Renal pelvis (tissue), 4 donors: ENCODE data around the gene PRAME. TPM values are rescaled to one million over a fixed set of nuclear protein-coding genes. Genes with fewer than 3 reads are reported as not detected.
"Not testable (repeated sequence)": the region's sequence is repeated elsewhere in the genome, so short reads cannot be mapped to it uniquely, and the experiment has no call there.

Experiments
- DNase-seq: peaks from one replicate; pipeline ENCODE4 v3.0.0-alpha.2; 2013
- polyA plus RNA-seq, 3 donors: library from polyadenylated mRNA; unstranded; fragments of 120-200 nt; gene quantifications; one replicate each; pipeline ENCODE4 v1.2.1, GENCODE V29; 2013; ENCODE audit not compliant: insufficient read length in 3 of 3

PRAME gene
- polyA plus RNA-seq, 3 donors = 0.90 to 1.6 (median 0.94) TPM

GRCh38 chr22:22553141-22553540, 5.9 kb downstream of the PRAME start:
- no peak for DNase-seq

DNA sequence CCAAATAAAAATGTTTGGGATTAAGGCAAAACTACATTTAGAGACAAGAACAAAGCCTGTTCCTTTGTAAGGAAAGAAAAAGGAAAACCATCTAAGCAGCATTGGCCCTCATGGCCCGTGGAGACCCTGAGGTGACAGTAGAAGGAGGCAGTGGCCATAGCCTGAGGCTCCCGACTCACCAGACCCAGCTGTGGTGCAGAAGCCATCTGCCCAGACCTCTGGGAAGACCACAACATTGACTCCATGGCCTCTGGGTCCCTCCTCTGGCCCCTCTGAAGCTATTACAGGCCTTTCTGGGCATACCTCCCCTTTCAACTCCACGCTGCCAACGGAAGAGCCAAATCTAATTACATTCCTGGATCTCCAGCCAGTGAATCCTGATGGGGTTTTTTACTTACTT, 6.4 kb downstream of the PRAME start:
- no peak for DNase-seq

DNA sequence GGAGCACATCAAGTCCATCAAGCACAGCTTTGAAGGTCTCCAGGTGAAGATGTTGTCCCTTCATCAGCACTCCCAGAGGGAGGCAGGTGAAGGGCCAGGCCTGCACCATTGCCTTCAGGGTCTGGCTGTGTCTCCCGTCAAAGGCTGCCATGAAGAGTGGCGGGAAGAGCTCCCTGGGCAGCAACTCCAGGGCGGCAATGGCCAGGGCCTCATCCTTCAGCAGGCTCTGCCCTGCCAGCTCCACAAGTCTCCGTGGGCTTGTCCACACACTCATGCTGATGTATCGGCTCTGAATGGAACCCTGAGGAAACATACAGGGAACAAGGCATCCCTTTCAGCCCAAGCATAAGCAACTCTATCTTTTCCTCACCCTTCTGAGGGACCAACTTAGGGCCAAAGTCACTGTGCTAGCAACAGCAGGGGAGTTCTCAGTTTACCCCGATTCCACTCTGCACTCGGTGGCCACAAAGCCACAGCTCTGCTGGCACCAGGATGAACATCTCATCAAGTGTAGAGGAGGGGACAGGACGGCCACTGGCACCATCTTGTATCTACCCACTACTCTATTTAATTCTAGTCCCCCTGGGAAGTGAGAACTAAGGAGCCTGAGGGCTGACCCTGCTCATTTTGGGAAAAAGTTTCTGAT, 8.2 kb downstream of the PRAME start:
- no peak for DNase-seq

- no peak for DNase-seq
These were observed 10.2 kb downstream of the PRAME start for GRCh38 chr22:22548910-22549309.

GRCh38 chr22:22548317-22548716, 10.7 kb downstream of the PRAME start:
- no peak for DNase-seq

- DNase-seq = no peak
These were observed 11.3 kb downstream of the PRAME start for GRCh38 chr22:22547692-22548300.

- no peak for DNase-seq
These were observed 11.8 kb downstream of the PRAME start for GRCh38 chr22:22547226-22547625.

GRCh38 chr22:22546490-22546889, 12.6 kb downstream of the PRAME start:
- DNase-seq = no peak

DNA sequence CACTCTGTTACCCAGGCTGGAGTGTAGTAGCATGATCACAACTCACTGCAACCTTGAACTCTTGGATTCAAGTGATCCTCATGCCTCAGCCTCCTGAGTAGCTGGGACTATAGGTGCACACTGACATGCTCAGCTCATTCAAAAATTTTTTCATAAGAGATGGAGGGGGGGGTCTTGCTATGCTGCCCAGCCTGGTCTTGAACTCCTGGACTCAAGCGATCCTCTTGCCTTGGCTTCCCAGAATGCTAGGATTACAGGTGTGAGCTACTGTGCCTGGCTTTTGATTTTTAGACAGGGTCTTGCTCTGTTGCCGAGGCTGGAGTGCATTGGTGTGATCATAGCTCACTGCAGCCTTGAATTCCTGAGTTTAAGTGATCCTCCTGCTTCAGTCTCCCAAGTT, 14.0 kb downstream of the PRAME start:
- no peak for DNase-seq

DNA sequence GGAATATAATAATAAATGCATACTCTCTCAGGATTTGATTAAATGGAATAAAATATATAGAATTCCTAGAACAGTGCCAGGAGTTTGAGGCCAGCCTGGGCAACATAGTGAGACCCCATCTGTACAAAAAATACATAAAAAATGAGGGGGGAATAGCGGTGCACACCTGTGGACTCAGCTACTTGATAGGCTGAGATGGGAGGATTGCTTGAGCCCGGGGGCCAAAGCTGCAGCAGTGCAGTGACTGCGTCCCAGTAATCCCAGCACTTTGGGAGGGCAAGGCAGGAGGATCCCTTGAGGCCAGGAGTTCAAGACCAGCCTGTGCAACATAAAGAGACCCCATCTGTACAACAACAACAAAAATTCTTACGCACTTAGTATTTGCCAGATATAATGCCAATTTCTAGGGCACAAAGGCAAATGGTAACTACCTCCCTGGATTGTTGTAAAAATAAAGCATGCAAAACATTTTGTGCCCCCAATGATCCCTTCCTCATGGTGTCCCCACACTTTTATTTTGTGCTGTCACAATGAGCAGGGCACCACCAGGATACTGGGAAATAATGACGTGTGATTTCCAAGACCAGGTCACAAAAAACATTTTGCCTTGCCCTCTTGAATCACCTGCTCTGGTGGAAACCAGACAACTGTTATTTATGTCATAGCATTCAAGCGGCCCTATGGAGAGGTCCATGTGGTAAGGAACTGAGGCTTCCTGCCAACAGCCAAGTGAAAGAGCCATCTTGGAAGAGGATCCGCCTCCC, 20.7 kb downstream of the PRAME start:
- no peak for DNase-seq

DNA sequence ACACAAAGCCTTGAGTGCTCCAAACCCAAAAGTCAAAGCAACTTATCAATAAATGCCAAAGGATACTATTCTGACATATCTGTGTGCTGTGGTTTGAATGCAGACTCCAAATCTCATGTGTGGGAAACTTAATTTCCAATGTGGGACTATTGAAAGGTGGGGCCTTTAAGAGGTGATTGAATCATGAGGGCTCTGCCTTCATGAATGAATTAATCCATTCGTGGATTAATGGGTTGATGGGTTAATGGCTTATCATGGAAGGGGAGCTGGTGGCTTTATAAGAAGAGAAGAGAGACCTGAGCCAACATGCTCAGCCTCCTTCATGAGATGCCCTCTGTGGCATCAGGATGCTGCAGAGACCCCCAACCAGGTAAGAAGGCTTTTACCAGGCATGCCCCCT, 22.1 kb downstream of the PRAME start:
- DNase-seq = no peak

DNA sequence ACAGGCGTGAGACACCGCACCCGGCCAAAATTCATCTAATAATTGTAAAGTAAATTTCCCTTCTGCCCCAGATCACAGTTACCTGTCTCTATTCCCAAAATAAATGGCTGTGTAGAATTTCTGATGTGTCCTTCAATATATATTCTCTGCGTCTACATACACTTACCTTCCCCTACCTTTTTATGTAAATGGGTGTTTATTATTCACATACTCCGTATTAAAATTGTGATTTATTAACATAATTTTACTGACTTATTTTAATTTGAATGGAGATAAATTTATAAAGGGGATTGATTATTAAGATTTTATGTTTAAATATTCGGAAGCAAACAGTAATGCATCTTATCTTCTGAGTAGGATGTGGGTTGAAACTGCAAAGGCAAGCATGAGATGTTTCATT, 22.6 kb downstream of the PRAME start:
- no peak for DNase-seq

DNA sequence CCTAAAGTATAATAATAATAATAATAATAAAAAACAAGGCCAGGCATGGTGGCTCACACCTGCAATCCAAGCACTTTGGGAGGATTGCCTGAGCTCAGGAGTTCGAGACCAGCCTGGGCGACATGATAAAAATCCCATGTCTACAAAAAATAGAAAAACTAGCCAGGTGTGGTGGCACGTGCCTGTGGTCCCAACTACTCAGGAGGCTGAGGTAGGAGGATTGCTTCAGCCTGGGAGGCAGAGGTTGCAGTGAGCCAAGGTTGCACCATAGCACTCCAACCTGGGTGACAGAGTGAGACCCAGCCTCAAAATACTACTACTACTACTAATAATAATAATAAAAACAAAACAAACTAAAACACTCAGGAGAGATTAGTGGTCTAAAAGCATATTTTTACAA, 23.4 kb downstream of the PRAME start:
- DNase-seq = no peak

DNA sequence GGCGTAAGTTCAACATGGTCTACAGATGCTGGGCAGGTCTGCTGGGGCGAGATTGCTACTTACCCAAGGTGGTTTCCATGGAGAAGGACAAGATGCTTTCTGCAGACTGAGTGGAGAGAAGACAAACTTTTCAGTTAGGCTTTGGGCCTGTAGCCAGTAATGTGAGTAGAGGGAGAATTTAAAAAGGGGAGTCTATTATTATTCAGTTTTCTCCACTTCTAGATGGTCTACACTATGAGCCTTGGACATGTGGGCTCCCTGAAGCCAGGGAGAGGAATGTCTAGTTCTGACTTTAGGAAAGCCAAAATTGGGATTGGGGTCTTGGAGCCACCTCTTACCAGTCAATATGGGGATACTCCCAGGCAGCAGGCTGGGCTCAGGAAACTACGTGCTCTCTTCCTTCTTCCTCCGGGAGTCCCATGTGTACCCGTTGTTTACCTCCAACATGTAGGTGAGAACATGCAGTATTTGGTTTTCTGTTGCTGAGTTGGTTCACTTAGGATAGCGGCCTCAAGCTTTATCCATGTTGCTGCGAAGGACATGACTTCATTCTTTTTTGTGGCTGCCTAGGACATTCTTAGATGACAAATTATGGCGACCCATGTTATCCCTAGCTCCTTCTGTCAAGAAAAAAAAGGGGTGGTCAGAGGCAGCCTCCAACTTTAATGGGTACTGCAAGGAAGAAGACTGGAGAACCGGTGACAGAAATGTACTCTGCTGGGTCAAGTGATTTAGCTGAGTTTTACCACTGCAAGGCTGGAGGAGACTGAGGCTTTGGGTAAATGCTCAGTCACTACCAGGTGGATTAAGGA, 24.3 kb downstream of the PRAME start:
- DNase-seq = no peak

DNA sequence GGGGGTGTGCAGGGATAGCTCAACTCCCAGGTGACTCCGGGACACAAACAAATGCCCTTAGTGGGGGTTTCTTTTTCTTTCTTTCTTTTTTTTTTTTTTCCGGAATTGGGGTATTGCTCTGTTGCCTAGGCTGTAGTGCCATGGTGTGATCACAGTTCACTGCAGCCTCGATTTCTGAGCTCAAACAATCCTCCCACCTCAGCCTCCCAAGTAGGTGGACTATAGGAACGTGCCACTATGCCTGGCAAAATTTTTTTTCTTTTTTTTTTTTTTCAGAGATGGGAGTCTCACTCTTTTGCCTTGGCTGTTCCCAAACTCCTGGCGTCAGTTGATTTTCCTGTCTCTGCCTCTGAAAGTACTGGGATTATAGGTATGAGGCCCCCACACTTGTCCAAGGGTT, 25.2 kb downstream of the PRAME start:
- no peak for DNase-seq

DNA sequence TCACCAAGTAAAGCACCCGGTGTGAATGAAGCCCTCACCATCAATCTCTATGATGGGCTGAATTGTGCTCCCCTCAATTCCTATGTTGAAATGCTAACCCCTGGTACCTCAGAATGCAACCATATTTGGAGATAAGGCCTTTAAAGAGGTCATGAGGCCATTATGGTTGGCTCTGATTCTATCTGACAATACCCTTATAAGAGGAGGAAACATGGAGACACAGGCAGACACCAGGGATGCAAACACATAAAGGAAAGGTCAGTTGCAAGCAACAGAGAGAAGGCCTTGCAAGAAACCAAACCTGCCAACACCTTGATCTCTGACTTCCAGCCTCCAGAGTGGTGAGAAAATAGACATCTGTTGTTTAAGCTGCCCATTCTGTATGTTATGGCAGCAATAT, 25.6 kb downstream of the PRAME start:
- DNase-seq = no peak

DNA sequence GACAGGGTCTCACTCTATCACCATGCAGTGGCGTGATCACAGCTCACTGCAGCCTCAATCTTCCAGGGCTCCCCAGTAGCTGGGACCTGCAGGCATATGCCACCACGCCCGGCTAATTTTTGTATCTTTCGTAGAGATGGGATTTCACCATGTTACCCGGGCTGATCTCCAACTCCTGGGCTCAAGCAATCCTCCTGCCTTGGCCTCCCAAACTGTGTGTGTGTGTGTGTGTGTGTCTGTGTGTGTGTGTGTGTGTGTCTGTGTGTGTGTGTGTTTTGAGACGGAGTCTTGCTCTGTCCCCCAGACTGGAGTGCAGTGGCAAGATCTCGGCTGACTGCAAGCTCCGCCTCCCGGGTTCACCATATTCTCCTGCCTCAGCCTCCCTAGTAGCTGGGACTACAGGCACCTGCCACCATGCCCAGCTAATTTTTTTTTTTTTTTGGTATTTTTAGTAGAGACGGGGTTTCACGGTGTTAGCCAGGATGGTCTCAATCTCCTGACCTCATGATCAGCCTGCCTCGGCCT, 26.5 kb downstream of the PRAME start:
- DNase-seq = not testable (repeated sequence)

GRCh38 chr22:22531770-22532546, 27.1 kb downstream of the PRAME start:
- no peak for DNase-seq

DNA sequence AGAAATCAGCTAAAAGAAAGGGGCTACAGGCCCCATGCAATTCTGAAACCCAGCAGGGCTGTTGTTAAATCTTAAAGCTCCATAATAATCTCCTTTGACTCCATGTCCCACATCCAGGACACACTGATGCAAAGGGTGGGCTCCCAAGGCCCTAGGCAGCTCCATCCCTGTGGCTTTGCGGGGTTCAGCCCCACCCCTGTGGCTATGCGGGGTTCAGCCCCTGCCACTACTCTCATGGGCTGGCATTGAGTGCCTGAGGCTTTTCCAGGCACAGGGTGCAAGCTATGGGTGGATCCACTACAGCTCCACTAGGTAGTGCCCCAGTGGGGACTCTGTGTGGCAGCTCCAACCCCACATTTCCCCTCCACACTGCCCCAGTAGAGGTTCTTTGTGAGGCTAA, 30.3 kb downstream of the PRAME start:
- DNase-seq = no peak

- no peak for DNase-seq
These were observed 31.8 kb downstream of the PRAME start for GRCh38 chr22:22527312-22527711.

DNA sequence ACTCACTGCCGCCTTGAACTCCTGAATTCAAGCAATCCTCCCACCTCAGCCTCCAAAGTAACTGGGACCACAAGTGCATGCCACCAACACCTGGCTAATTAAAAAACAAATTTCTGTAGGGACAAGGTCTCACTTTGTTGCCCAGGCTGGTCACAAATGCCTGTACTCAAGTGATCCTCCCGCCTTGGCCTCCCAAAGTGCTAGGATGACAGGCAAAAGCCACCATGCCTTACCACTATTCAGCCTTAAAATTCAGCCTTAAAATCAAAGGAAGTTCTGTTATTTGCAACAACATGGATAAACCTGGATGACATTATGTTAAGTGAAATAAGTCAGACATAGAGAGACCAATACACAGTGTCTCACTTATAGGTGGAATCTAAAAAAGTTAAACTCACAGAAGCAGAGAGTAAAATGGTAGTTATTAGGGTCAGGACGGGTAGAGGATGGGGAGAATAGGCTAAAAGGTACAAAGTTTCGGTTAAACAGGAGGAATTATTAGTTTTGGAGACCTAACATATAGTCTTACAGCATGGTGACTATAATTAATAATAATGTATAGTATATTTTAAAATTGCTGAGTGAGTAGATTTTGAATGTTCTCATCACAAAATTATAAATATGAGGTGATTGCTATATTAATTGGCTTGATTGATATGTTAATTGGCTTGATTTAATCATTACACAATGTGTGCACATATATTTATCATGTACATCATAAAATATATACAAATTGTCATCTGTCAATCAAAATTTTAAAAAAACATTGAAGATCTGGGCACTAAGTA, 32.7 kb downstream of the PRAME start:
- DNase-seq = no peak
